Measurements from ENCODE around the gene DYNLT2B.

DNA sequence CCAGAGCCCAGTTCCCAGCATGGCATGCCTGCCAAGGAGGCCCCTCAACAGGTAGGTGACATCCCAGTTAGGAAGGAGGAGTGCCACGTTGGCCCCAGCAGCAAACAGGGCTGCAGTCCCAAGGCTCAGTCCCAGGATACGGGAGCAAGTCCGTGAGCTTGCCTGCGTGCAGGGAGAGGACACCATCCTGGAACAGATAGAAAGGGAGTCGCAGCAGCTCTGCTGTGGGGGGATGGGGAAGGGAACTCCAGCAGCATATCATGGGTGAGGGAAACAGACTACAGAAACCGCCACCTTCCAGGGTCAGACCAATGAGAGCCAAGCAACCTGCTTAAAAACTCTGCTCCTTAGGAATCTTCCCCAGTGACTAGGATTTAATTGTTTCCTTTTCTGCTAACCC is 9.4 kb upstream of the DYNLT2B start:
- TF ChIP-seq, protein P1, sequence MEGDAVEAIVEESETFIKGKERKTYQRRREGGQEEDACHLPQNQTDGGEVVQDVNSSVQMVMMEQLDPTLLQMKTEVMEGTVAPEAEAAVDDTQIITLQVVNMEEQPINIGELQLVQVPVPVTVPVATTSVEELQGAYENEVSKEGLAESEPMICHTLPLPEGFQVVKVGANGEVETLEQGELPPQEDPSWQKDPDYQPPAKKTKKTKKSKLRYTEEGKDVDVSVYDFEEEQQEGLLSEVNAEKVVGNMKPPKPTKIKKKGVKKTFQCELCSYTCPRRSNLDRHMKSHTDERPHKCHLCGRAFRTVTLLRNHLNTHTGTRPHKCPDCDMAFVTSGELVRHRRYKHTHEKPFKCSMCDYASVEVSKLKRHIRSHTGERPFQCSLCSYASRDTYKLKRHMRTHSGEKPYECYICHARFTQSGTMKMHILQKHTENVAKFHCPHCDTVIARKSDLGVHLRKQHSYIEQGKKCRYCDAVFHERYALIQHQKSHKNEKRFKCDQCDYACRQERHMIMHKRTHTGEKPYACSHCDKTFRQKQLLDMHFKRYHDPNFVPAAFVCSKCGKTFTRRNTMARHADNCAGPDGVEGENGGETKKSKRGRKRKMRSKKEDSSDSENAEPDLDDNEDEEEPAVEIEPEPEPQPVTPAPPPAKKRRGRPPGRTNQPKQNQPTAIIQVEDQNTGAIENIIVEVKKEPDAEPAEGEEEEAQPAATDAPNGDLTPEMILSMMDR (IDR thresholded peaks at IDR 0.05) = no peak
- TF ChIP-seq POLR2AphosphoS5 (IDR thresholded peaks at IDR 0.05) = no peak
- no peak for TF ChIP-seq POLR2A (IDR thresholded peaks at IDR 0.05)
